ENCODE data around the gene ATF7. TPM values are rescaled to one million over a fixed set of nuclear protein-coding genes. Genes with fewer than 3 reads are reported as not detected.
"Not testable (repeated sequence)": the region's sequence is repeated elsewhere in the genome, so short reads cannot be mapped to it uniquely, and the experiment has no call there.

Gene ATF7
- polyA plus RNA-seq, 1 experiment, result 27.1 TPM

GRCh38 chr12:53600490-53601295 is 25.5 kb downstream of the ATF7 start:
- POLR2A ChIA-PET, result no interaction called here

GRCh38 chr12:53599579-53599978 is 26.6 kb downstream of the ATF7 start:
- H3K27ac ChIP-seq (ENCODE audit: low read depth, low read length), result no peak overlapping the region
- H3K27me3 ChIP-seq (ENCODE audit: control insufficient read depth, insufficient read depth, low read length), result no peaks in the 10 kb centered on the region
- ChIA-PET CTCF (no interaction called here), POLR2A (no interaction called here)
- no peaks in the 10 kb centered on the region for H3K9me3 ChIP-seq (ENCODE audit: control insufficient read depth, insufficient read depth, low read length)
- no peak for DNase-seq (ENCODE audit: low read depth, low spot score)
- TF ChIP-seq CTCF (IDR thresholded peaks at IDR 0.05; ENCODE audit: low read depth, low read length), result 0 out of 2 replicates have a peak, but pooled peaks have one; percentile 4
- no peak overlapping the region for H3K4me3 ChIP-seq (ENCODE audit: low read depth, low read length)

More at GRCh38 chr12:53600490-53601295, 25.5 kb downstream of the ATF7 start:
- Histone ChIP-seq H3K27ac (ENCODE audit: low read depth, low read length) (no peak overlapping the region), H3K27me3 (ENCODE audit: control insufficient read depth, insufficient read depth, low read length) (no peaks in the 10 kb centered on the region), H3K4me3 (ENCODE audit: low read depth, low read length) (no peak overlapping the region), H3K9me3 (ENCODE audit: control insufficient read depth, insufficient read depth, low read length) (no peaks in the 10 kb centered on the region)
- CTCF ChIA-PET, result no interaction called here
- no peak for TF ChIP-seq CTCF (IDR thresholded peaks at IDR 0.05; ENCODE audit: low read depth, low read length)
- no peak for DNase-seq (ENCODE audit: low read depth, low spot score)

- DNase-seq (ENCODE audit: low read depth, low spot score); H3K27ac ChIP-seq (ENCODE audit: low read depth, low read length); POLR2A ChIA-PET; CTCF ChIA-PET; H3K27me3 ChIP-seq (ENCODE audit: control insufficient read depth, insufficient read depth, low read length); H3K9me3 ChIP-seq (ENCODE audit: control insufficient read depth, insufficient read depth, low read length); H3K4me3 ChIP-seq (ENCODE audit: low read depth, low read length): not testable (repeated sequence)
Observed at GRCh38 chr12:53598971-53599370, 27.2 kb downstream of the ATF7 start.

- DNase-seq (ENCODE audit: low read depth, low spot score), result no peak
- CTCF ChIA-PET, result interaction anchor here (0.6 to 0.9 kb wide), 2 partner anchors 11 to 331 kb away, joined by 3 read pairs; no protein-coding TSS in a partner anchor
- TF ChIP-seq CTCF (IDR thresholded peaks at IDR 0.05; ENCODE audit: low read depth, low read length), result no peak
- H3K27ac ChIP-seq (ENCODE audit: low read depth, low read length), result no peak overlapping the region
- POLR2A ChIA-PET, result no interaction called here
- H3K27me3 ChIP-seq (ENCODE audit: control insufficient read depth, insufficient read depth, low read length), result no peaks in the 10 kb centered on the region
- no peaks in the 10 kb centered on the region for H3K9me3 ChIP-seq (ENCODE audit: control insufficient read depth, insufficient read depth, low read length)
- H3K4me3 ChIP-seq (ENCODE audit: low read depth, low read length), result no peak overlapping the region
Observed at GRCh38 chr12:53596920-53597363, 29.2 kb downstream of the ATF7 start.

GRCh38 chr12:53594897-53595615 is 31.1 kb downstream of the ATF7 start:
- Histone ChIP-seq H3K27me3 (ENCODE audit: control insufficient read depth, insufficient read depth, low read length) (no peaks in the 10 kb centered on the region), H3K27ac (ENCODE audit: low read depth, low read length) (no peak overlapping the region), H3K9me3 (ENCODE audit: control insufficient read depth, insufficient read depth, low read length) (no peaks in the 10 kb centered on the region), H3K4me3 (ENCODE audit: low read depth, low read length) (no peak overlapping the region)
- POLR2A ChIA-PET, result interaction anchor here (0.8 kb wide), 1 partner anchor 9 kb away, joined by 3 read pairs; no protein-coding TSS in a partner anchor
- DNase-seq (ENCODE audit: low read depth, low spot score), result no peak
- CTCF ChIA-PET, result interaction anchor here (0.5 kb wide), 1 partner anchor 20 kb away, joined by 5 read pairs; no protein-coding TSS in a partner anchor
- no peak for TF ChIP-seq CTCF (IDR thresholded peaks at IDR 0.05; ENCODE audit: low read depth, low read length)
